ENCODE results near the gene PFKL.

PFKL gene

DNA sequence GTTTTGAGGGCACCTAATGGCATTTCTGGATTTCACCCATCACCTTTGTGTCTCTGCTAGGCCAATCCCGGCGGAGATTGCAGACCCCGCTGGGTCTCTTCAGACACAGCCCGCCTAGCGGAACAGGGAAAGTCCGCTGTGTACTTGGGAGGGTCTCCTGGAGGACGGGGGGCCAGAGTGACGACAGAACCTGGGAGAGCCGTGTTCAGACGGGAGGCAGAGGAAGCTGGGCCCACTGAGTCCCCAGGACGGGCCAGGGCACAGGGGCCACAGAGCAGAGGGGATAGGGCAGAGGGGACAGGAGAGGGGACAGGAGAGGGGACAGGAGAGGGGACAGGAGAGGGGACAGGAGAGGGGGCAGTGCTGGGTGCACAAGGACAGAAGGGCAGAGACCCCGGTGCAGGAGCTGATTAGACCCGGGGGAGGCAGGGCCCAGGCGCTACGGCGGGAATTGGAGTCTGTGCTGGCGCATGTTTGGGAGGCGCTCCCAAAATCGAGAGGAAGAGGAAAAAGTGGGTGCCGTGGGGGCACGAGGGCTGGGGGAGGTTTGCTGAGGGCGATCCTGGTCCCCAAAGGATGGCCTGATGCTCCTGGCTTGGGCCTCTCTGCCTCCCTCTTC is 66.2 kb downstream of the PFKL start:
- no peak for DNase-seq

DNA sequence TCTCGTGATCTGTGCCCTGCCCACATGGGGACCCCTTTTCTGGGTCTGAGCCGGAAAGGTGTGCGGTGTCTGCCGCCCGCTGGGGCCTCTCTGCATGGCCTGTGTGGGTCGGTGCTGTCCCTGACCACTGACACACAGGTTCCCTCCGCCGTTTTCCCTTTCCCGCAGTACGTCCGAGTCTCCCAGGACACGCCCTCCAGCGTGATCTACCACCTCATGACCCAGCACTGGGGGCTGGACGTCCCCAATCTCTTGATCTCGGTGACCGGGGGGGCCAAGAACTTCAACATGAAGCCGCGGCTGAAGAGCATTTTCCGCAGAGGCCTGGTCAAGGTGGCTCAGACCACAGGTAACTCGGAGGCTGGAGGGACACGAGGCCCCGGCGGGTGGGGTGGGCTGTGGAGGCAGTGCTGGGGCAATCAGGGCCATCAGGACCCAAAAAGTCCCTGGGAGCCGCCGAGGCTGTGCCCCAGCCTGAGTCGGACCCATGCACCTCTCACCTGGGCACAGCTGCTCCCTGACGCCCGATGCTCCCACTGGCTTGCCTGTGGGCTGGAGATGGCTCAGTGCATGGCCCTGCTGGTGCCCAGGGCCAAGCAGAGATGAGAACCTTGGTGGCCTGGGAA is 66.8 kb downstream of the PFKL start:
- DNase-seq: no peak

DNA sequence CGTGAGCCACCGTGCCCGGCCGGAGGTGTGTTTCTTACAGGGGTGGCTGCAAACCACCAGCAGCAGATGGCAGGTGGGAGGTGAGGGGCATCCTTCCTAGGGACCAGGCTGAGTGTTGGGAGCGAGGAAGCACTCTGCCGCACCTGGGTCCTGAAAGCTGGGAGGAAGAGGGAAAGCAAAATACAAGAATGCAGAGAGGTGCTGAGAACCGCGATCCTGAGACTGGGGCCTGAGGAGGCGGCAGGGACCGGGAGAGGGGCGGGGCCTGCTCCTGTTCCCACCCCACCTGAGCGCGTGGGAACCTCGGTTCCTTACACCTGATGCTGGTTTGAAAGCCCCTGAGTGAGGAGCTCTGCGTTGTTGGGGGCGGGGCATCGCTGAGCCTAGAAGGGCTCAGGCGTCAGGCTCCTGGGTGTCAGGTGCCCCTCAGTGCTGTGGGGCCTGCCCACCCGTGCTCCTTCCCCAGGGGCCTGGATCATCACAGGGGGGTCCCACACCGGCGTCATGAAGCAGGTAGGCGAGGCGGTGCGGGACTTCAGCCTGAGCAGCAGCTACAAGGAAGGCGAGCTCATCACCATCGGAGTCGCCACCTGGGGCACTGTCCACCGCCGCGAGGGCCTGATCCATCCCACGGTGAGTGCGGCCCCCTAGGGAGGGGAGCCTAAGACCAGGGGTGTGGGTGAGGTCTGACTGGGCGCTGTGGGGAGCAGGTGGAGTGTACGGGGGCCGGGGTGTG is 69.0 kb downstream of the PFKL start:
- no peak for DNase-seq

DNA sequence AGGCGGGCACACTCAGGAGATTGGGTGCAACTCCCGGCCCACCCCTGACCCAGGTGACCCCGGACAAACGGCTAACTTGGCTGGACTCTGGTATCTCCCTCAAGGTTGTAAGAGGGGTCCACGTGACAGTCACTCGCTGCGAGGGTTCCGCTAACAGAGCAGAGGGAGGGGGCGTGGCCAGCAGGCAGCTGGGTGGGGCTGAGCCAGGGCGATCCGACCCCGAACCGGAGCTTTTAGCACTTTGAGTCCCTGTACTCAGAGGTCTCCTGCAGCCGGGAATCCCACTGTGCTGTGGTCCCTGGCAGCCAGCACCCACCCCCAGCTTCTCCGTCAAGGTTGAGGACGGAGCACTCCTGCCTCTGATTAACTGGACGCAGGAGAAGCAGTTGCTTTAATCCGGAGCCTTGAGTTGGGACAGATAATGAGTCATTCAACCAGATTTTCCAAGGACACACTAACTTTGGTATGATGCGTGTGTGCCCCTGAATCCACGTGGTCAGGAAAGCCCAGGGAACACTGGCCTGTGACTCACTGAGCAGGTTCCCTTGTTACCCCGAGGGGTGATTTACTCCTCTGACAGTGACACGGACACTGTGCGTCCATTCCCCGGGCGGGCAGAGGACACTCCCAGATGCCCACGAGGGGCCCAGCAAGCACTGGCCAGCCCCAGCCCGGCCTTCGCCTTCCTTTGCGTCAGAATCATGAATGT is 70.3 kb downstream of the PFKL start:
- DNase-seq: no peak

DNA sequence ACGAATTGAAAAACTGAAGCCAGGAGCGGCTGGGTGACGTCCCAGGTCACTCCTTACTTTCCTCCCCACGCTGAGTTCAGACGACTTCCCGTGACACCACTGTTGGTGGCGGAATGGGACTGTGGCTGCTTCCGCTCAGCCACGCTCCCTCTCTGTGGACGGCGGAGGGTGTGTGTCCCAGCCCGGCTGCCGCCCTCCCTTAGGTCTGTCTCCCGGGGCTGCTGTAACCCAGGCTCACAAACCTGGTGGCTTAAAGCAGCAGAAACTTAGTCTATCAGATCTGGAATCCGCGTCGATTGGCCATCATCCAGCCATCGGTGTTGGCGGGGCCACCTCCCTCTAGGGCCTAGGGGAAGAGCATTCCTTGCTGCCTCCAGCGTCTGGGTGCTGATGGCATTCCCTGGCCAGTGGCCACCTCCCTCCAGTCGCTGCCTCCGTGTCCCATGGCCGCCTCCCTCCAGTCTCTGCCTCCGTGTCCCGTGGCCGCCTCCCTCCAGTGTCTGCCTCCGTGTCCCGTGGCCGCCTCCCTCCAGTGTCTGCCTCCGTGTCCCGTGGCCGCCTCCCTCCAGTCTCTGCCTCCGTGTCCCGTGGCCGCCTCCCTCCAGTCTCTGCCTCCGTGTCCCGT is 71.0 kb downstream of the PFKL start:
- DNase-seq: no peak

DNA sequence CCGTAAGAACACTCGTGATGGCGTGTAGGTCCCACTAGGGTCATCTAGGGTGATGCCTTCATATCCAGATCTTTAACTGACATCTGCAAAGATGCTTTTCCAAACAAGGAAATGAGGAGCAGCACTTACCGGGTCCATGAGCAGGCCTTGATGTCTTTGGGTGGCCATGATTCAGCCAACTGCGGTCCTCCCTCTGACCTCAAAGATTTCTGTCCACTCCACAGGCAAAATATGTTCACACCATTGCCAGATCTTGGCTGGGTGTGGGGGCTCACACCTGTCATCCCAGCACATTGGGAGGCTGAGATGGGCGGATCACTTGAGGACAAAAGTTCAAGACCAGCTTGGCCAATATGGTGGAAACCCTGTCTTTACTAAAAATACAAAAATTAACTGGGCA is 71.7 kb downstream of the PFKL start:
- no peak for DNase-seq

DNA sequence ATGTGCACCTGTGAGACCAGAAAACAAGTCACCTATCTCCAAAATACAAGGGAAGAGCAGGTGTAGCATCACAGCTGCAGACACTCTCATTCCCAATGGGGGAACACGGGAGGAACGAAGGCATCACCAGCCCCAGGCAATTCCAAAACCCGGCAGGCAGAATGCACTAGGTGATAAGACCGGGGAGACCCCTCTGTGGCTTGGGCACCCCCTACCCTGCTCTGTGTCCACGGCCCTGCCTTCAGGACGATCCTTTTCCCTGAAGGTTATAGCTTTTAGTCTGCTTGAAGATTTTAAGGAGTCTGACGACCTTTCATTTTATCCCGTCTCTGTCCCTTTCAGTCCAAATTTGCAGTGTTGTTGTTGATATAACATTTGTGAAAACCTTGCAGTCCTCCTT is 72.8 kb downstream of the PFKL start:
- DNase-seq: no peak

DNA sequence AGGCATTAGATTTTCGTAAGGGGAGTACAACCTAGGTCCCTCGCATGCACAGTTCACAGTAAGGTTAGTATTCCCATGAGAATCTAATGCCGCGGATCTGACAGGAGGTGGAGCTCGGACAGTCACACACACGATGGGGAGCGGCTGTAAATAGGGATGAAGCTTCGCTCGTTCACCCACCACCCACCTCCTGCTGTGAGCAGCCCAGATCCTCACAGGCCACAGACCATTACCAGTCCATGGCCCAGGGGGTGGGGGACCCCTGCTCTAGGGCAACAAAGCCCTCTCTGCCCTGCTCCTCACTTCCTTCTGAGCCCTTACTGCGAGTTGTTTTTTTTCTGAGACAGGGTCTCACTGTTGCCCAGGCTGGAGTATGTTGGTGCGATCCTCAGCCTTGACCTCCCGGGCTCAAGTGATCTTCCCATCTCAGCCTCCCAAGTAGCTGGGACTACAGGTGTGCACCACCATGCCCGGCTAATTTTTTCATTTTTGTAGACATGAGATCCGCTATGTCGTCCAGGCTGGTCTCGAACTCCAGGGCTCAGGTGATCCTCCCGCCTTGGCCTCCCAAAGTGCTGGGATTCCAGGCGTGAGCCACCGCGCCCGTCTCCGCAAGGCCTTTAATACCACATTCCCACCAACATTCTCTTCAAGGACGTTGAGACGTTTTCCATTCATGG is 74.9 kb downstream of the PFKL start:
- no peak for DNase-seq

DNA sequence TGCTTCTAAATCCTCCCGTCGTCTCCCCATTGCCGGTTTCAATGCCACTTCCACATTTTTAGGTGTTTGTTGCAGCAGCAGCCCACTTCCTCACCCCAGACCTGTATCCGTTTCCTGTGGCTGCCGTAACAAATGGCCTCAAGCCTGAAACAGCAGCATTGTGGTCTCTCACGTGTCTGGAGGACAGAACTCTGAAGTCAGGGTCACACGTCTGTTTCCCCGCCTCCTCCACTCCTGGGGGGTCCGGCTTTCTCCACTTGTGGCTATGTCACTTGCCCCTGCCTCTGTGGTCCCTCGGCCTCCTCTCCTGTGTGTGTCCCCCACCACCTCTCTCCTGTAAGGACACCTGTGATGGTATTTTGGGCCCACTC is 75.4 kb downstream of the PFKL start:
- DNase-seq: peak; percentile 41 to 70

DNA sequence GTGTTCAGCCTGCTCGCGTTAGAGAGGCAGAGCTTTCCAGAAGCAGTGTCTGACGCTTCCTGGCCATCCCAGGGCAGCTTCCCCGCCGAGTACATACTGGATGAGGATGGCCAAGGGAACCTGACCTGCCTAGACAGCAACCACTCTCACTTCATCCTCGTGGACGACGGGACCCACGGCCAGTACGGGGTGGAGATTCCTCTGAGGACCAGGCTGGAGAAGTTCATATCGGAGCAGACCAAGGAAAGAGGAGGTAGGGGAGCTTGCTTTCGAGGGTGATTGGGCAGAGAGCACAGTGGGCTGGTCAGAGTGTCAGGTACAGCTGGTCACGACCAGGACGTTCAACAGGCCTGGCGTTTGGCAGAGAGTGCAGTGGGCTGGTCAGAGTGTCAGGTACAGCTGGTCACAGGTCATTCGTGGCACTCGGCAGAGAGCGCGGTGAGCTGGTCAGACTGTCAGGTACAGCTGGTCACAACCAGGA is 75.9 kb downstream of the PFKL start:
- DNase-seq: no peak

DNA sequence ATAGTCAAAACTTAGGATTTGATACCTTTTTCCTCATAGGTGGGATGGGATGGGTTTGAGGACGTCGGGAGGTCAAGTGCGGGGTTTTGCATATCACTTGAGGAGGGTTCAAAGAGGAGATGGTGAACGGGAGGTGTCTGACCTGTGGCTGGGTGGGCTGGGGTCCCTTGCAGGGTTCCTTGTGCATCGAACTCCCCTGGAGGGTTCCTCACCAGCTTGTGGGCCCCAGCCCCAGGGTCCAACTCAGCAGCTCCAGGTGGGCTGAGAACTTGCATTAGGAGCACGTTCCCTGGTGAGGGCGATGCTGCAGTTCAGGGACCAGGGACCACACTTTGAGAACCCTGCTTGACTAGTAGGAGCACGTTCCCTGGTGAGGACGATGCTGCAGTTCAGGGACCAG is 76.8 kb downstream of the PFKL start:
- DNase-seq: no peak

All from CD4-positive, alpha-beta T cell treated with Interleukin-4 for 1 hour (primary cell).